Measurements from ENCODE around the gene LYPD6.

DNA sequence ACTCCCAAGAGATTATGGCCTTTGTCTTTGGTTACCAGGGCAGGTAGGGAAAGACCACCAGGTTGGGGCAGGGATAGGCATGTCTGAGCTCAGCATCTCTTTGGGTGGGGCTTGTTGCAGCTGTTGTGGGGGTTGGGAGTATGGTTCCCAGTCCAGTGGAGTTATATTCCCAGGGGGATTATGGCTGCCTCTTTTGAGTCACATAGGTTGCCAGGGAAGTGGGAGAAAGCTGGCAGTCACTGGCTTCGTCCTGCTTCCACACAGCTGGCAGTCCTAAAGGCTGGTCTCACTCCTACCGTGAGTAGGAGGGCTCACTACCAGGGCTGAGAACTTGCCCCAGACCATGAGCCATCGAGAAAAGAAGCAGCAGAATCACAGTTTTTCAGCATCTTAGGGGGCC lies 79.1 kb downstream of the LYPD6 start:
- TF ChIP-seq EZH2 (IDR thresholded peaks at IDR 0.05; ENCODE audit: borderline replicate concordance, insufficient read depth, low read depth, low read length, poor library complexity, severe bottlenecking), result no peak
- TF ChIP-seq, protein P1, sequence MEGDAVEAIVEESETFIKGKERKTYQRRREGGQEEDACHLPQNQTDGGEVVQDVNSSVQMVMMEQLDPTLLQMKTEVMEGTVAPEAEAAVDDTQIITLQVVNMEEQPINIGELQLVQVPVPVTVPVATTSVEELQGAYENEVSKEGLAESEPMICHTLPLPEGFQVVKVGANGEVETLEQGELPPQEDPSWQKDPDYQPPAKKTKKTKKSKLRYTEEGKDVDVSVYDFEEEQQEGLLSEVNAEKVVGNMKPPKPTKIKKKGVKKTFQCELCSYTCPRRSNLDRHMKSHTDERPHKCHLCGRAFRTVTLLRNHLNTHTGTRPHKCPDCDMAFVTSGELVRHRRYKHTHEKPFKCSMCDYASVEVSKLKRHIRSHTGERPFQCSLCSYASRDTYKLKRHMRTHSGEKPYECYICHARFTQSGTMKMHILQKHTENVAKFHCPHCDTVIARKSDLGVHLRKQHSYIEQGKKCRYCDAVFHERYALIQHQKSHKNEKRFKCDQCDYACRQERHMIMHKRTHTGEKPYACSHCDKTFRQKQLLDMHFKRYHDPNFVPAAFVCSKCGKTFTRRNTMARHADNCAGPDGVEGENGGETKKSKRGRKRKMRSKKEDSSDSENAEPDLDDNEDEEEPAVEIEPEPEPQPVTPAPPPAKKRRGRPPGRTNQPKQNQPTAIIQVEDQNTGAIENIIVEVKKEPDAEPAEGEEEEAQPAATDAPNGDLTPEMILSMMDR (IDR thresholded peaks at IDR 0.05), result no peak
